Nephron progenitor cell (in vitro differentiated cells): Measurements from ENCODE around the gene ARMCX4.
A peak's percentile ranks its signal among the peaks of the same experiment; 100 is the strongest.

Experiments
- DNase-seq: peaks from one replicate; pipeline ENCODE4 v3.0.0; 2021
- H3K27ac Mint-ChIP-seq: 2 replicates; pipeline ENCODE4 v1.8.0; 2021; ENCODE audit warnings: mild to moderate bottlenecking, moderate library complexity, mixed read lengths
- H3K27me3 Mint-ChIP-seq: 2 replicates; pipeline ENCODE4 v1.8.0; 2021; ENCODE audit warnings: mild to moderate bottlenecking, low read depth, mixed read lengths; ENCODE audit not compliant: poor library complexity
- H3K36me3 Mint-ChIP-seq: 2 replicates; pipeline ENCODE4 v1.8.0; 2021; ENCODE audit warnings: low read depth, mixed read lengths
- H3K4me1 Mint-ChIP-seq: 2 replicates; pipeline ENCODE4 v1.8.0; 2021; ENCODE audit warnings: mixed read lengths
- H3K4me3 Mint-ChIP-seq: 2 replicates; pipeline ENCODE4 v1.8.0; 2021; ENCODE audit warnings: mild to moderate bottlenecking, moderate library complexity, mixed read lengths
- H3K9me3 Mint-ChIP-seq: 2 replicates; pipeline ENCODE4 v1.8.0; 2021; ENCODE audit warnings: mild to moderate bottlenecking, moderate library complexity, mixed read lengths
- CTCF ChIP-seq: fragments of 200-600 bp; sonication (generic); IDR thresholded peaks from 2 replicates; pipeline ENCODE4 v1.5.0; 2021; ENCODE audit warnings: antibody characterized with exemption

Gene ARMCX4

GRCh38 chrX:101460669-101461068 is 24.6 kb upstream of the ARMCX4 start:
- no peaks in the 10 kb centered on the region for H3K4me1 Mint-ChIP-seq
- no peak overlapping the region for H3K27ac Mint-ChIP-seq
- no peak for TF ChIP-seq CTCF
- DNase-seq, result no peak
- H3K9me3 Mint-ChIP-seq, result peaks cover 25% of the 10 kb centered on the region
- H3K36me3 Mint-ChIP-seq, result peaks cover 27% of the 10 kb centered on the region
- no peaks in the 10 kb centered on the region for H3K27me3 Mint-ChIP-seq
- no peak overlapping the region for H3K4me3 Mint-ChIP-seq

DNA sequence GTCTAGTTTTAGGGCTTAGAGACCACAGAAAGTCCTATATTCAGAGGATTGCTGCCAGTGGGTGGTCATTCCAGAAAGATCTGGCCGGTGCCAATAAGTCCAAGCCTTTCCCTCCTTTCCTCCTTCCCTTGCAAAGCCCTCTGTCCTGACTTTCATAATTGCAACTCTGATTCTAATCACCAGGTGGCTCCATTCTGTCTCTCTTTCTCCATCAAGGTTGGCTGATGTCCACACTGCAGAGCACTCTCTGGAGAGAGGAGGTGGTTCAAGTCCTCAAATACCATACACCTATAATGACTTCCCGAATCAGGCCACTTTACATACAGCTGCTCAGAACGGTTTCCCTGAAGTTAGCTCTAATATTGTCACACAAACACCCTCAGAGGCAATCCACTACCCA is 22.4 kb upstream of the ARMCX4 start:
- no peak overlapping the region for H3K4me3 Mint-ChIP-seq
- peaks cover 31% of the 10 kb centered on the region for H3K9me3 Mint-ChIP-seq
- H3K4me1 Mint-ChIP-seq, result no peaks in the 10 kb centered on the region
- TF ChIP-seq CTCF, result no peak
- DNase-seq, result no peak
- H3K27me3 Mint-ChIP-seq, result no peaks in the 10 kb centered on the region
- no peak overlapping the region for H3K27ac Mint-ChIP-seq
- peaks cover 36% of the 10 kb centered on the region for H3K36me3 Mint-ChIP-seq

GRCh38 chrX:101478366-101478765 is 6.9 kb upstream of the ARMCX4 start:
- Mint-ChIP-seq H3K27ac (no peak overlapping the region), H3K27me3 (peaks cover 3% of the 10 kb centered on the region), H3K4me1 (peaks cover under 1% of the 10 kb centered on the region), H3K9me3 (peaks cover 9% of the 10 kb centered on the region), H3K4me3 (no peak overlapping the region), H3K36me3 (no peaks in the 10 kb centered on the region)
- DNase-seq, result no peak
- TF ChIP-seq CTCF, result no peak

DNA sequence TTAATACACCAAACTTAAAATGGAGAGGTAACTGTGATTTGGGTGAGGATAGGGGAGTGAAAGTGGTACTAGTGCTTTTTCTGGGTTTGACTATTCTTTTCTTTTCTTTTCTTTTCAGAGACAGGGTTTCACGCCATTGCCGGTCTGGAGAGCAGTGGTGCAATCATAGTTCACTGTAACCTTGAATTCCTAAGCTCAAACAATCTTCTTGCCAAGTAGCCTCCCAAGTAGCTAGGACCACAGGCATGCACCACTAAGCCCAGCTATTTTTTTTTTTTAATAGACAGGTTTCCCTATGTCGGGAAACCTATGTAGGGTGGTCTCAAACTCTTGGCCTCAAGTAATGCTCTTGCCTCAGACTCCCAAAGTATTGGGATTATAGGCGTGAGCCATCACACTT is 3.0 kb upstream of the ARMCX4 start:
- Mint-ChIP-seq H3K4me1 (peaks cover 21% of the 10 kb centered on the region), H3K27ac (no peak overlapping the region), H3K36me3 (peaks cover 5% of the 10 kb centered on the region), H3K4me3 (no peak overlapping the region), H3K9me3 (peaks cover 21% of the 10 kb centered on the region), H3K27me3 (no peaks in the 10 kb centered on the region)
- DNase-seq, result no peak
- TF ChIP-seq CTCF, result no peak

DNA sequence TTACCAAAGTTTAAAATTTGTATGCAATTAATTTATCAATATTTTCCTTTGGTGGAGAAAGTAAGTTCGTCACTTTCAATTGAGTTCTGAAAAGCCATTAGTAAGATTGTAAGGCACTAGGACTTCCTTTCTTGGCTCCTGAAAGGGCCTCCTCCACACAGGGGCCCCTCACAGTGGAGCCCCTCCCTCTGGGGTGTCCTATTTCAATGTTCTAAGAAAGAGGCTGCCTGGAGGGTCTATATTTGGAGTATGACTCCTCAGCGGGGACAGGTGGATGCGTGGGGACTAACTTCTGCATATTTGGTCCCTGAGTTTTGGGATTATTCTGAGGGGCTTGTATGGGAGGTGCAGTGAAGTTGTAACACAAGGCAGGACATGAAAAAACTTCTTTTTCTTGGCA is 1.6 kb upstream of the ARMCX4 start:
- Mint-ChIP-seq H3K36me3 (peaks cover 17% of the 10 kb centered on the region), H3K9me3 (peaks cover 29% of the 10 kb centered on the region), H3K4me3 (peak overlapping the region; percentile 52), H3K4me1 (peaks cover 21% of the 10 kb centered on the region), H3K27ac (no peak overlapping the region), H3K27me3 (no peaks in the 10 kb centered on the region)
- DNase-seq, result no peak
- TF ChIP-seq CTCF, result no peak

GRCh38 chrX:101484135-101484534 is 1.1 kb upstream of the ARMCX4 start:
- no peak for TF ChIP-seq CTCF
- H3K4me3 Mint-ChIP-seq, result peak overlapping the region; percentile 52

More at GRCh38 chrX:101484135-101484534, 1.1 kb upstream of the ARMCX4 start:
- Mint-ChIP-seq H3K27ac (no peak overlapping the region), H3K27me3 (no peaks in the 10 kb centered on the region), H3K9me3 (peaks cover 33% of the 10 kb centered on the region), H3K4me1 (peaks cover 21% of the 10 kb centered on the region), H3K36me3 (peaks cover 22% of the 10 kb centered on the region)
- DNase-seq, result no peak
